ENCODE data around the gene DACH2.

Gene DACH2

GRCh38 chrX:86322913-86323312 lies 174.7 kb downstream of the DACH2 start:
- DNase-seq (ENCODE audit: low spot score) = no peak

- no peak for DNase-seq (ENCODE audit: low spot score)
These were observed 180.9 kb downstream of the DACH2 start for GRCh38 chrX:86329174-86329573.

GRCh38 chrX:86348669-86349068 lies 200.4 kb downstream of the DACH2 start:
- DNase-seq (ENCODE audit: low spot score) = no peak

- no peak for DNase-seq (ENCODE audit: low spot score)
These were observed 200.9 kb downstream of the DACH2 start for GRCh38 chrX:86349115-86349514.

GRCh38 chrX:86369847-86370630 lies 221.8 kb downstream of the DACH2 start:
- no peak for DNase-seq (ENCODE audit: low spot score)

- no peak for DNase-seq (ENCODE audit: low spot score)
These were observed 222.7 kb downstream of the DACH2 start for GRCh38 chrX:86370927-86371326.

- DNase-seq (ENCODE audit: low spot score) = no peak
These were observed 231.0 kb downstream of the DACH2 start for GRCh38 chrX:86379209-86379608.

- DNase-seq (ENCODE audit: low spot score) = no peak
These were observed 235.7 kb downstream of the DACH2 start for GRCh38 chrX:86383681-86384540.

- DNase-seq (ENCODE audit: low spot score) = no peak
These were observed 259.1 kb downstream of the DACH2 start for GRCh38 chrX:86407371-86407770.

GRCh38 chrX:86421771-86422170 lies 273.5 kb downstream of the DACH2 start:
- DNase-seq (ENCODE audit: low spot score) = no peak

GRCh38 chrX:86436116-86436515 lies 287.9 kb downstream of the DACH2 start:
- no peak for DNase-seq (ENCODE audit: low spot score)

GRCh38 chrX:86455495-86455894 lies 307.2 kb downstream of the DACH2 start:
- DNase-seq (ENCODE audit: low spot score) = no peak

GRCh38 chrX:86460760-86461159 lies 312.5 kb downstream of the DACH2 start:
- DNase-seq (ENCODE audit: low spot score) = no peak

- no peak for DNase-seq (ENCODE audit: low spot score)
These were observed 356.0 kb downstream of the DACH2 start for GRCh38 chrX:86504297-86504696.

GRCh38 chrX:86507331-86507730 lies 359.1 kb downstream of the DACH2 start:
- DNase-seq (ENCODE audit: low spot score) = no peak

- DNase-seq (ENCODE audit: low spot score) = no peak
These were observed 431.5 kb downstream of the DACH2 start for GRCh38 chrX:86579777-86580176.

- no peak for DNase-seq (ENCODE audit: low spot score)
These were observed 456.4 kb downstream of the DACH2 start for GRCh38 chrX:86604607-86605006.

GRCh38 chrX:86696951-86697350 lies 548.7 kb downstream of the DACH2 start:
- DNase-seq (ENCODE audit: low spot score) = no peak

- DNase-seq (ENCODE audit: low spot score) = no peak
These were observed 563.4 kb downstream of the DACH2 start for GRCh38 chrX:86711531-86712180.

GRCh38 chrX:86714441-86714840 lies 566.2 kb downstream of the DACH2 start:
- no peak for DNase-seq (ENCODE audit: low spot score)

- DNase-seq (ENCODE audit: low spot score) = no peak
These were observed 576.0 kb downstream of the DACH2 start for GRCh38 chrX:86724277-86724676.

- DNase-seq (ENCODE audit: low spot score) = no peak
These were observed 598.8 kb downstream of the DACH2 start for GRCh38 chrX:86747091-86747490.

GRCh38 chrX:86805241-86805640 lies 657.0 kb downstream of the DACH2 start:
- no peak for DNase-seq (ENCODE audit: low spot score)

Data from CD4-positive, alpha-beta T cell treated with Interleukin-2 at 100 ng/mL for 4 hours (primary cell).